Measurements from ENCODE around the gene CLEC7A.

- TF ChIP-seq POLR2A (IDR thresholded peaks at IDR 0.05): no peak
- TF ChIP-seq, protein P1, sequence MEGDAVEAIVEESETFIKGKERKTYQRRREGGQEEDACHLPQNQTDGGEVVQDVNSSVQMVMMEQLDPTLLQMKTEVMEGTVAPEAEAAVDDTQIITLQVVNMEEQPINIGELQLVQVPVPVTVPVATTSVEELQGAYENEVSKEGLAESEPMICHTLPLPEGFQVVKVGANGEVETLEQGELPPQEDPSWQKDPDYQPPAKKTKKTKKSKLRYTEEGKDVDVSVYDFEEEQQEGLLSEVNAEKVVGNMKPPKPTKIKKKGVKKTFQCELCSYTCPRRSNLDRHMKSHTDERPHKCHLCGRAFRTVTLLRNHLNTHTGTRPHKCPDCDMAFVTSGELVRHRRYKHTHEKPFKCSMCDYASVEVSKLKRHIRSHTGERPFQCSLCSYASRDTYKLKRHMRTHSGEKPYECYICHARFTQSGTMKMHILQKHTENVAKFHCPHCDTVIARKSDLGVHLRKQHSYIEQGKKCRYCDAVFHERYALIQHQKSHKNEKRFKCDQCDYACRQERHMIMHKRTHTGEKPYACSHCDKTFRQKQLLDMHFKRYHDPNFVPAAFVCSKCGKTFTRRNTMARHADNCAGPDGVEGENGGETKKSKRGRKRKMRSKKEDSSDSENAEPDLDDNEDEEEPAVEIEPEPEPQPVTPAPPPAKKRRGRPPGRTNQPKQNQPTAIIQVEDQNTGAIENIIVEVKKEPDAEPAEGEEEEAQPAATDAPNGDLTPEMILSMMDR (IDR thresholded peaks at IDR 0.05 in 4 of 5, conservative IDR thresholded peaks at IDR 0.05 in 1 of 5): no peak
These were observed 29.3 kb upstream of the CLEC7A start for GRCh38 chr12:10159280-10159679.
